ENCODE measurements around the gene UCHL3. TPM values are rescaled to one million over a fixed set of nuclear protein-coding genes. Genes with fewer than 3 reads are reported as not detected.

Gene UCHL3
- total RNA-seq, 1 donor from 2014 or later, result 39.6 TPM

GRCh38 chr13:75636436-75637180 is 87.0 kb downstream of the UCHL3 start:
- H3K4me3 Mint-ChIP-seq (ENCODE audit: low read depth), result peak overlapping the region; percentile 61
- peaks cover 3% of the 10 kb centered on the region for H3K36me3 Mint-ChIP-seq (ENCODE audit: insufficient read depth)
- H3K27me3 Mint-ChIP-seq, result peaks cover 54% of the 10 kb centered on the region
- no peak for TF ChIP-seq CTCF (IDR thresholded peaks at IDR 0.05; ENCODE audit: unreplicated experiment)
- H3K9me3 Mint-ChIP-seq (ENCODE audit: low read depth), result no peaks in the 10 kb centered on the region
- no peak overlapping the region for H3K27ac Mint-ChIP-seq
- DNase-seq (ENCODE audit: low spot score, unreplicated experiment), result peak; percentile 10
- H3K4me1 Mint-ChIP-seq (ENCODE audit: low read depth), result no peaks in the 10 kb centered on the region

- no peak overlapping the region for H3K27ac Mint-ChIP-seq
- DNase-seq (ENCODE audit: low spot score, unreplicated experiment), result no peak
These were observed 87.7 kb downstream of the UCHL3 start for GRCh38 chr13:75637181-75637750.

GRCh38 chr13:75639454-75639853 is 89.9 kb downstream of the UCHL3 start:
- TF ChIP-seq CTCF (IDR thresholded peaks at IDR 0.05; ENCODE audit: unreplicated experiment), result no peak
- no peak for DNase-seq (ENCODE audit: low spot score, unreplicated experiment)
- Mint-ChIP-seq H3K27me3 (peaks cover 47% of the 10 kb centered on the region), H3K4me1 (ENCODE audit: low read depth) (no peaks in the 10 kb centered on the region), H3K27ac (no peak overlapping the region), H3K4me3 (ENCODE audit: low read depth) (no peak overlapping the region), H3K36me3 (ENCODE audit: insufficient read depth) (no peaks in the 10 kb centered on the region), H3K9me3 (ENCODE audit: low read depth) (no peaks in the 10 kb centered on the region)

More at GRCh38 chr13:75637181-75637750, 87.7 kb downstream of the UCHL3 start:
- no peaks in the 10 kb centered on the region for H3K9me3 Mint-ChIP-seq (ENCODE audit: low read depth)
- peaks cover 3% of the 10 kb centered on the region for H3K36me3 Mint-ChIP-seq (ENCODE audit: insufficient read depth)
- peaks cover 54% of the 10 kb centered on the region for H3K27me3 Mint-ChIP-seq
- no peak for TF ChIP-seq CTCF (IDR thresholded peaks at IDR 0.05; ENCODE audit: unreplicated experiment)
- H3K4me3 Mint-ChIP-seq (ENCODE audit: low read depth), result peak overlapping the region; percentile 48
- H3K4me1 Mint-ChIP-seq (ENCODE audit: low read depth), result no peaks in the 10 kb centered on the region

GRCh38 chr13:75641026-75641425 is 91.4 kb downstream of the UCHL3 start:
- no peaks in the 10 kb centered on the region for H3K36me3 Mint-ChIP-seq (ENCODE audit: insufficient read depth)
- peaks cover 41% of the 10 kb centered on the region for H3K27me3 Mint-ChIP-seq
- no peak overlapping the region for H3K27ac Mint-ChIP-seq
- no peaks in the 10 kb centered on the region for H3K4me1 Mint-ChIP-seq (ENCODE audit: low read depth)
- TF ChIP-seq CTCF (IDR thresholded peaks at IDR 0.05; ENCODE audit: unreplicated experiment), result no peak
- H3K4me3 Mint-ChIP-seq (ENCODE audit: low read depth), result no peak overlapping the region
- H3K9me3 Mint-ChIP-seq (ENCODE audit: low read depth), result no peaks in the 10 kb centered on the region
- DNase-seq (ENCODE audit: low spot score, unreplicated experiment), result no peak

- H3K4me3 Mint-ChIP-seq (ENCODE audit: low read depth), result no peak overlapping the region
- no peaks in the 10 kb centered on the region for H3K36me3 Mint-ChIP-seq (ENCODE audit: insufficient read depth)
- no peaks in the 10 kb centered on the region for H3K9me3 Mint-ChIP-seq (ENCODE audit: low read depth)
- peaks cover 26% of the 10 kb centered on the region for H3K27me3 Mint-ChIP-seq
- H3K4me1 Mint-ChIP-seq (ENCODE audit: low read depth), result no peaks in the 10 kb centered on the region
- no peak overlapping the region for H3K27ac Mint-ChIP-seq
- DNase-seq (ENCODE audit: low spot score, unreplicated experiment), result no peak
- TF ChIP-seq CTCF (IDR thresholded peaks at IDR 0.05; ENCODE audit: unreplicated experiment), result no peak
These were observed 93.6 kb downstream of the UCHL3 start for GRCh38 chr13:75643182-75643581.

Measured in progenitor cell of endocrine pancreas (in vitro differentiated cells).